Muscle layer of duodenum (tissue), 2 donors: Measurements from ENCODE around the gene KAZN.
A peak's percentile ranks its signal among the peaks of the same experiment; 100 is the strongest.

ENCODE experiments used
- H3K27ac ChIP-seq: one replicate; pipeline ENCODE4 v1.7.0; 2013; ENCODE audit warnings: mild to moderate bottlenecking, low read length
- H3K27me3 ChIP-seq: one replicate; pipeline ENCODE4 v1.7.0; 2013; ENCODE audit warnings: low read depth, mild to moderate bottlenecking, control low read depth, low read length
- H3K36me3 ChIP-seq, 2 donors: one replicate each; pipeline ENCODE4 v1.7.0; 2013; ENCODE audit warnings: low read length in 2 of 2, control low read depth in 1 of 2, mild to moderate bottlenecking in 1 of 2; ENCODE audit not compliant: insufficient read depth in 2 of 2, control insufficient read depth in 1 of 2
- H3K4me1 ChIP-seq, 2 donors: one replicate each; pipeline ENCODE4 v1.7.0; 2013; ENCODE audit warnings: low read length in 2 of 2, mild to moderate bottlenecking in 2 of 2, control low read depth in 1 of 2, moderate library complexity in 1 of 2; ENCODE audit not compliant: insufficient read depth in 2 of 2, control insufficient read depth in 1 of 2
- H3K4me3 ChIP-seq, 2 donors: one replicate each; pipeline ENCODE4 v1.7.0; 2013; ENCODE audit warnings: low read length in 2 of 2, low read depth in 1 of 2, mild to moderate bottlenecking in 1 of 2
- H3K9me3 ChIP-seq, 2 donors: one replicate each; pipeline ENCODE4 v1.7.0; 2013; ENCODE audit warnings: low read length in 2 of 2, control low read depth in 1 of 2, mild to moderate bottlenecking in 1 of 2; ENCODE audit not compliant: control insufficient read depth in 1 of 2
- donor health status: healthy.

Gene KAZN

GRCh38 chr1:14926818-14927575 lies 328.5 kb downstream of the KAZN start:
- Histone ChIP-seq H3K4me1 (peaks cover 4 to 16% of the 10 kb centered on the region in 2 donors), H3K4me3 (no peak overlapping the region), H3K27ac (no peak overlapping the region), H3K36me3 (no peaks in the 10 kb centered on the region), H3K9me3 (no peaks in the 10 kb centered on the region), H3K27me3 (peaks cover 6% of the 10 kb centered on the region)

DNA sequence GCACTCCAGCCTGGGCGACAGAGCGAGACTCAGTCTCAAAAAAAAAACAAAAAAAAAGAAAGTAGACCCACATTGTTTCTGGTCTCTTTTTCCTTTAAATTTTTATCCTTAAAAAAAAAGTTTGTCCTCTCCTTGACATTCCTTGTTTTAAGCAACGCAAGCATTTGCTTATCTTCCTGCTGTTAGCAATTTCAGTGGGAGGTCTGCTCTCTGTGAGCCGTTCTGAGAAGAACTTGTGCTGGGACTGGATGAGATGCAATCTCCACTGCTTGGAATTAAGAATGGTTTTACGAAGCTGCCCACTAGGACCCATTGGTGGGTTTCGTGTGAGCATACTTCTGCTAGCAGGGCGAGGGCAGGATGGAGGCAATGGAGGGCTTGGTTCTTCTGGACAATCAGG lies 329.9 kb downstream of the KAZN start:
- H3K4me3 ChIP-seq, result no peak overlapping the region
- H3K4me1 ChIP-seq, result peaks cover 4 to 16% of the 10 kb centered on the region in 2 donors
- no peak overlapping the region for H3K27ac ChIP-seq
- H3K9me3 ChIP-seq, result no peaks in the 10 kb centered on the region
- H3K27me3 ChIP-seq, result peaks cover 6% of the 10 kb centered on the region
- no peaks in the 10 kb centered on the region for H3K36me3 ChIP-seq

- peaks cover 4 to 16% of the 10 kb centered on the region in 2 donors for H3K4me1 ChIP-seq
- H3K27me3 ChIP-seq, result peaks cover 6% of the 10 kb centered on the region
- no peak overlapping the region for H3K4me3 ChIP-seq
- H3K36me3 ChIP-seq, result no peaks in the 10 kb centered on the region
- no peaks in the 10 kb centered on the region for H3K9me3 ChIP-seq
- no peak overlapping the region for H3K27ac ChIP-seq
Observed at GRCh38 chr1:14928886-14929546, 330.5 kb downstream of the KAZN start.

GRCh38 chr1:14929547-14930246 lies 331.2 kb downstream of the KAZN start:
- peaks cover 6% of the 10 kb centered on the region for H3K27me3 ChIP-seq
- H3K4me3 ChIP-seq, result peak overlapping the region in 1 of 2 donors; percentile 12
- peaks cover 4 to 14% of the 10 kb centered on the region in 2 donors for H3K4me1 ChIP-seq
- no peaks in the 10 kb centered on the region for H3K9me3 ChIP-seq
- H3K36me3 ChIP-seq, result no peaks in the 10 kb centered on the region
- H3K27ac ChIP-seq, result no peak overlapping the region

DNA sequence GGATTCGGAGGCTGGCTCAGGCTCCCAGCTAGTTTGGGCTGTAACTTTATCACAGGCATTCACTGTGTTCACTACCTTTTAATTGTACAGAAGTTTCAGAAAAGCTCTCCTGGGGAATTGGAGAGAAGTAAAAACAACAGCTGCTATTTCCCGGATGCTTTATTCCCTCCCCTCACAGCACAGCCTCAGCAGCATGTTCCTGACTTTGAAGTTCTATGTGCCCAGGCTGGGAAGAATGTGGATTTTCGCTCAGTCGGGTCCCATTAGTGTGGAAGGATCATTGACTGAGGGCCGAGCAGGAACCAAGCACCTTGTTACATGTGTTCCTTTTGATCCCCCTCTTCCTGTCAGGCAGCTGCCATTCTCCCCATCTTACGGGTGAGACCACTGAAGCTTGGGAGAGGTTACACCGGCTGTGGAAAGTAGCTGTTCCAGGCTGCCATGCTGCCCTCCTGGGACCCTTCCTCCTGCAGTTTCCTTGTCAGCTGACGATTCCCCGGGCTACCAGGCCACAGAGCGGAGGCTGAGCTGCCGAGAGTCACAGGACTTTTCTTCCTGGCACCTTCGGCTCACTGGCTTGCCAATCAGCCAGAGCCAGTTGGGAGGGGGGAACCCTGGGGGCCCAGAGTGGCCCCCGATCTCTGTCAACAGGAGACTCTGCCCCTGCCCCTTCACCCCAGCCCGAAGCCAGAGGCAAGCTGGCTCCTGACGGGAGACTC lies 331.9 kb downstream of the KAZN start:
- no peak overlapping the region for H3K4me3 ChIP-seq

GRCh38 chr1:14932034-14932638 lies 333.7 kb downstream of the KAZN start:
- Histone ChIP-seq H3K4me1 (peaks cover 4 to 5% of the 10 kb centered on the region in 2 donors), H3K36me3 (no peaks in the 10 kb centered on the region), H3K9me3 (no peaks in the 10 kb centered on the region), H3K27me3 (no peaks in the 10 kb centered on the region), H3K4me3 (no peak overlapping the region), H3K27ac (no peak overlapping the region)

More for the DNA sequence above, 331.9 kb downstream of the KAZN start:
- Histone ChIP-seq H3K4me1 (peaks cover 4 to 7% of the 10 kb centered on the region in 2 donors), H3K36me3 (no peaks in the 10 kb centered on the region), H3K9me3 (no peaks in the 10 kb centered on the region), H3K27me3 (no peaks in the 10 kb centered on the region), H3K27ac (no peak overlapping the region)

DNA sequence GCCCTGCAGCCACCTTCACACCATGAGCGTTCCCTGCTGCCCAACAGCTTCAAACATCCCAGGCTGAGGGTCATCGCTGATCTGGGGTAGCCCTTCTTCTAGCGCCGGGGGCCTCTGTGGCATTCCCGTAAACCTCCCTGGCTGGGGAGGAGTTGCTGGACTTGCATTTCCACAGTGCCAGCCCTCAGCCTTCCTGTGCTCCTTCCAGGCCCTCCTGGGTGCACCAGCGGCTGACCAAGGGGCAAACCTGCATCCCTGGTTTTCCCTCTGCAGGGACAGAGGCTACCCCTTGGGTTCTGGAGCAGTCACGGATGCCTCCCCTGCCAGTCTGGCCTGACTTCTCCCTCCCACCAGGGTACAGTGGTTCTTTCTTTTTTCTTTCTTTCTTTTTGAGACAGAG lies 336.4 kb downstream of the KAZN start:
- no peak overlapping the region for H3K27ac ChIP-seq
- H3K4me1 ChIP-seq, result peaks cover 2 to 4% of the 10 kb centered on the region in 2 donors
- H3K9me3 ChIP-seq, result no peaks in the 10 kb centered on the region
- no peak overlapping the region for H3K4me3 ChIP-seq
- H3K36me3 ChIP-seq, result no peaks in the 10 kb centered on the region
- no peaks in the 10 kb centered on the region for H3K27me3 ChIP-seq

GRCh38 chr1:14936815-14937214 lies 338.3 kb downstream of the KAZN start:
- no peak overlapping the region for H3K4me3 ChIP-seq
- H3K36me3 ChIP-seq, result no peaks in the 10 kb centered on the region
- no peak overlapping the region for H3K27ac ChIP-seq
- H3K4me1 ChIP-seq, result peaks cover 6 to 8% of the 10 kb centered on the region in 2 donors
- no peaks in the 10 kb centered on the region for H3K9me3 ChIP-seq
- H3K27me3 ChIP-seq, result no peaks in the 10 kb centered on the region

DNA sequence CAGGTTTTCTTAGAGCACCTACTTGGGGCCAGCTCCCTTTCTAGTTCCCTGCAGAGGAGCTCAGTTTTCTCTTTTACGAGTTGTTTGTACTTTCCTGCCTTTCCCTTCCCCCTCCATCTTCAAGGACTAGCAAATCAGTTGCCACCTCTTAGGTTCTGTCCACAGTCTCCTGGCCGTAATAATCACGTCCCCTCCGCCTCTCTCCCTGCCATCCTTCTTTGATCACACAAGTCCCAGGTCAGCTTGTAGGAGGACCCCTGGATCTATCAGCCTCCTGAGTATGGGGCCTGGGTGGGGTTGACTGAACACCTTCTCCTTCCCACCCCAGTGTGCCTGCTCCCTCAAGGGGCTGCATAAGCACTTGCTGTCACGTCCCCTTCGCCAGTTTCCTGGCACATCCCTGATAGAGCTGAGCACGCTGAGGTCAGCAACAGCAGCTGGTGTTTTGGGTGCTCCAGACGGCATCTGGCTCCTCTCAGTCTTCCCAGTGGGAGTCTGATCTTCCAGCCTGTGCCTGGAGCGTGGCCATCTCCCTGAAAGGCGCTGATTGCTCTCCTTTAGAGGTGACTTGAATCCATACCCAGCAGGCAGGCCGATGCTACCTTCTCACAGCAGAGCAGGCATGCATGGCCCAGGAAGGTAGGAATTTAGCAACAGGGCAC lies 338.9 kb downstream of the KAZN start:
- H3K27me3 ChIP-seq, result no peaks in the 10 kb centered on the region
- no peaks in the 10 kb centered on the region for H3K36me3 ChIP-seq
- no peaks in the 10 kb centered on the region for H3K9me3 ChIP-seq
- no peak overlapping the region for H3K27ac ChIP-seq
- peaks cover 7 to 8% of the 10 kb centered on the region in 2 donors for H3K4me1 ChIP-seq
- H3K4me3 ChIP-seq, result no peak overlapping the region

GRCh38 chr1:14939527-14940284 lies 341.2 kb downstream of the KAZN start:
- Histone ChIP-seq H3K9me3 (no peaks in the 10 kb centered on the region), H3K4me3 (no peak overlapping the region), H3K4me1 (peaks cover 13 to 30% of the 10 kb centered on the region in 2 donors), H3K27ac (no peak overlapping the region), H3K27me3 (no peaks in the 10 kb centered on the region), H3K36me3 (no peaks in the 10 kb centered on the region)
